Endothelial cell (in vitro differentiated cells): ENCODE data around the gene FAM76B. TPM values are rescaled to one million over a fixed set of nuclear protein-coding genes. Genes with fewer than 3 reads are reported as not detected.

Experiments
- DNase-seq: peaks from one replicate; pipeline ENCODE4 v3.0.0; 2021; ENCODE audit warnings: low spot score
- H3K27ac Mint-ChIP-seq: one replicate; pipeline ENCODE4 v1.8.0; 2021; ENCODE audit warnings: mixed read lengths, inconsistent platforms; ENCODE audit not compliant: unreplicated experiment
- H3K27me3 Mint-ChIP-seq: one replicate; pipeline ENCODE4 v1.8.0; 2021; ENCODE audit warnings: mild to moderate bottlenecking, moderate library complexity, mixed read lengths, inconsistent platforms; ENCODE audit not compliant: unreplicated experiment
- H3K36me3 Mint-ChIP-seq: one replicate; pipeline ENCODE4 v1.8.0; 2021; ENCODE audit warnings: mild to moderate bottlenecking, low read depth, mixed read lengths, inconsistent platforms; ENCODE audit not compliant: unreplicated experiment
- H3K4me1 Mint-ChIP-seq: one replicate; pipeline ENCODE4 v1.8.0; 2021; ENCODE audit warnings: mild to moderate bottlenecking, mixed read lengths, inconsistent platforms; ENCODE audit not compliant: unreplicated experiment
- H3K4me3 Mint-ChIP-seq: one replicate; pipeline ENCODE4 v1.8.0; 2021; ENCODE audit warnings: mild to moderate bottlenecking, mixed read lengths, inconsistent platforms; ENCODE audit not compliant: unreplicated experiment
- H3K9me3 Mint-ChIP-seq: one replicate; pipeline ENCODE4 v1.8.0; 2021; ENCODE audit warnings: mixed read lengths, inconsistent platforms; ENCODE audit not compliant: unreplicated experiment
- CTCF ChIP-seq: fragments of 200-600 bp; sonication (generic); IDR thresholded peaks from one replicate; pipeline ENCODE4 v1.5.0; 2021; ENCODE audit warnings: antibody characterized with exemption; ENCODE audit not compliant: unreplicated experiment
- total RNA-seq: library from RNA; stranded (reverse); fragmentation: NEBNext Ultra II Directional; extraction: Animal tissue kit (Norgen Biotek cat#: 25700); gene quantifications from one replicate; pipeline ENCODE4 v1.2.1, GENCODE V29; 2021; ENCODE audit not compliant: unreplicated experiment

Gene FAM76B
- total RNA-seq, 1 donor from 2014 or later, result 24.2 TPM

GRCh38 chr11:95751515-95751914 is 38.1 kb downstream of the FAM76B start:
- Mint-ChIP-seq H3K27ac (no peak overlapping the region), H3K4me1 (no peaks in the 10 kb centered on the region), H3K4me3 (no peak overlapping the region), H3K27me3 (peaks cover 2% of the 10 kb centered on the region), H3K36me3 (no peaks in the 10 kb centered on the region), H3K9me3 (no peaks in the 10 kb centered on the region)
- no peak for DNase-seq
- no peak for TF ChIP-seq CTCF

- Mint-ChIP-seq H3K4me1 (no peaks in the 10 kb centered on the region), H3K9me3 (no peaks in the 10 kb centered on the region), H3K36me3 (no peaks in the 10 kb centered on the region), H3K27ac (no peak overlapping the region), H3K27me3 (peaks cover 2% of the 10 kb centered on the region), H3K4me3 (no peak overlapping the region)
- no peak for DNase-seq
- TF ChIP-seq CTCF, result no peak
Measured at GRCh38 chr11:95750101-95750500, 39.5 kb downstream of the FAM76B start.

- no peaks in the 10 kb centered on the region for H3K27me3 Mint-ChIP-seq
Measured at GRCh38 chr11:95739108-95739938, 50.3 kb downstream of the FAM76B start.

GRCh38 chr11:95736809-95737208 is 52.8 kb downstream of the FAM76B start:
- Mint-ChIP-seq H3K4me1 (peaks cover 17% of the 10 kb centered on the region), H3K27me3 (no peaks in the 10 kb centered on the region), H3K9me3 (no peaks in the 10 kb centered on the region), H3K27ac (no peak overlapping the region), H3K36me3 (no peaks in the 10 kb centered on the region), H3K4me3 (no peak overlapping the region)
- DNase-seq, result no peak
- TF ChIP-seq CTCF, result no peak

More at GRCh38 chr11:95739108-95739938, 50.3 kb downstream of the FAM76B start:
- Mint-ChIP-seq H3K36me3 (no peaks in the 10 kb centered on the region), H3K4me3 (no peak overlapping the region), H3K9me3 (no peaks in the 10 kb centered on the region), H3K4me1 (peaks cover 7% of the 10 kb centered on the region), H3K27ac (no peak overlapping the region)
- no peak for TF ChIP-seq CTCF
- DNase-seq, result no peak

- no peak for DNase-seq
- TF ChIP-seq CTCF, result no peak
- H3K9me3 Mint-ChIP-seq, result no peaks in the 10 kb centered on the region
- no peaks in the 10 kb centered on the region for H3K27me3 Mint-ChIP-seq
- H3K27ac Mint-ChIP-seq, result no peak overlapping the region
- H3K36me3 Mint-ChIP-seq, result no peaks in the 10 kb centered on the region
- H3K4me3 Mint-ChIP-seq, result no peak overlapping the region
- peaks cover 17% of the 10 kb centered on the region for H3K4me1 Mint-ChIP-seq
Measured at GRCh38 chr11:95736355-95736754, 53.2 kb downstream of the FAM76B start.
